Bronchial epithelial cell (primary cell): Measurements from ENCODE around the gene TPRKB. TPM values are rescaled to one million over a fixed set of nuclear protein-coding genes. Genes with fewer than 3 reads are reported as not detected.
"Not testable (repeated sequence)": the region's sequence is repeated elsewhere in the genome, so short reads cannot be mapped to it uniquely, and the experiment has no call there.

Experiments
- DNase-seq: peaks from one replicate; pipeline ENCODE4 v3.0.0-alpha.2; 2010; ENCODE audit warnings: low read depth
- FAIRE-seq: peaks from 2 replicates; lab custom pipeline; 2011; peaks lifted over from hg19 to GRCh38; lab: Jason Lieb, UNC
- H3K27me3 ChIP-seq: 2 replicates; pipeline ENCODE4 v1.5.1; 2011; ENCODE audit warnings: low read length; ENCODE audit not compliant: control insufficient read depth, insufficient read depth
- H3K36me3 ChIP-seq: 2 replicates; pipeline ENCODE4 v1.5.1; 2011; ENCODE audit warnings: low read length; ENCODE audit not compliant: control insufficient read depth, insufficient read depth
- H3K4me3 ChIP-seq: 2 replicates; pipeline ENCODE4 v1.5.1; 2011; ENCODE audit warnings: mild to moderate bottlenecking, low read depth, low read length, control low read depth
- total RNA-seq: library from RNA; depleted of rRNA; stranded (reverse); fragments of >200 nt; gene quantifications from 2 replicates; pipeline ENCODE4 v1.2.1, GENCODE V29; 2014
- TF ChIP-seq, protein P1 (sequence below): IDR thresholded peaks from 2 replicates; pipeline ENCODE4 v1.5.1; 2011; ENCODE audit warnings: mild to moderate bottlenecking, moderate library complexity, low read length, control low read depth, inconsistent platforms; ENCODE audit not compliant: insufficient read depth, severe bottlenecking

TPRKB gene
- total RNA-seq, result 18.6 and 21.1 TPM in 2 replicates

DNA sequence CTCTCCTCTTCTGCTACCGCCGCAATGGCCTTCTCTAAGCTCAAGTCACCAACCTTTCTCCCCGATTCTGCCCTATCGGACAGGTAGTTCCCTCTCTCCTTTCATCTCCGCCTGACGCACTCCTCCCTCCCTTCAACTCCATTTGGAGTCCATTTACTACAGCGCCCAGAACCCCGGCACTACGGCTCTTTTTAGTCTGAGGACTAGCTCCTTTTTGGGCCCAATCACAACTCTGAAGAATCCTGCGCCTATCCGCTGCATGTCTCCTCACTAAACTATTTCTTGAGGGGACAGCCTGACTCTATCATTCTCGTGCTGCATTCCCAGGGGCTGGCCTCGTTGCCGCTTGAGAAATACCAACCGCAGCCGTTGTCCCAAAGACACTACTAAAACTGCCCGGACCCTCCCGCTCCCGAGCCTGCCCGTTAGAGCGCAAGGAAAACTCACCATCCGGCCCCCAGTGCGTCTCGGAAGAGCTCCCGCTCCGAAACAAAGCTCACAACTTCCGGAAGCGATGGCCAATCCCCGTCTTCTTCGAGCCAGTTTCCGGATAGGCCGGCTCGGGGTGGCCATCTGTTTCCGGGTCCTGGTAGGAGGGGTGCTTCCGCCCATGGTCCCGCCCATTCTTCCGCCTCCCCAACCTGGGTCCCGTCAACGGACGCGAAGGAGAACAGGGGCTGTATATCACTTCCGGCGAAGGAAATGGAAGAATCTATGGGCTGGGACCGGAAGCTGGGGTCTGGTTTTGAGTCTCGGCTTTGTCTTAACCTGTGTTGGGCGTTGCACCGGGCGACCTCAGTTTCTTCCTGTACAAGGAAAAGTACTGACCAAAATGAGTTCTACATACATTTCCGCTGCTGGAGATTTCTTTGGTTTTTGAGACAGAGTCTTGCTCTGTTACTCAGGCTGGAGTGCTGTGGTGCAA lies at the start of gene TPRKB:
TSS of gene TPRKB (minus strand) at position 491 of the 925 bp plus-strand sequence. CDS start 2,776 bp downstream, outside the sequence.
- TF ChIP-seq, protein P1, sequence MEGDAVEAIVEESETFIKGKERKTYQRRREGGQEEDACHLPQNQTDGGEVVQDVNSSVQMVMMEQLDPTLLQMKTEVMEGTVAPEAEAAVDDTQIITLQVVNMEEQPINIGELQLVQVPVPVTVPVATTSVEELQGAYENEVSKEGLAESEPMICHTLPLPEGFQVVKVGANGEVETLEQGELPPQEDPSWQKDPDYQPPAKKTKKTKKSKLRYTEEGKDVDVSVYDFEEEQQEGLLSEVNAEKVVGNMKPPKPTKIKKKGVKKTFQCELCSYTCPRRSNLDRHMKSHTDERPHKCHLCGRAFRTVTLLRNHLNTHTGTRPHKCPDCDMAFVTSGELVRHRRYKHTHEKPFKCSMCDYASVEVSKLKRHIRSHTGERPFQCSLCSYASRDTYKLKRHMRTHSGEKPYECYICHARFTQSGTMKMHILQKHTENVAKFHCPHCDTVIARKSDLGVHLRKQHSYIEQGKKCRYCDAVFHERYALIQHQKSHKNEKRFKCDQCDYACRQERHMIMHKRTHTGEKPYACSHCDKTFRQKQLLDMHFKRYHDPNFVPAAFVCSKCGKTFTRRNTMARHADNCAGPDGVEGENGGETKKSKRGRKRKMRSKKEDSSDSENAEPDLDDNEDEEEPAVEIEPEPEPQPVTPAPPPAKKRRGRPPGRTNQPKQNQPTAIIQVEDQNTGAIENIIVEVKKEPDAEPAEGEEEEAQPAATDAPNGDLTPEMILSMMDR, result no peak
- peak; percentile 90 for DNase-seq
- no peak for FAIRE-seq
- Histone ChIP-seq H3K36me3 (no peaks in the 10 kb centered on the region), H3K4me3 (peak within 1 kb of the TSS; percentile 57), H3K27me3 (no peaks in the 10 kb centered on the region)

DNA sequence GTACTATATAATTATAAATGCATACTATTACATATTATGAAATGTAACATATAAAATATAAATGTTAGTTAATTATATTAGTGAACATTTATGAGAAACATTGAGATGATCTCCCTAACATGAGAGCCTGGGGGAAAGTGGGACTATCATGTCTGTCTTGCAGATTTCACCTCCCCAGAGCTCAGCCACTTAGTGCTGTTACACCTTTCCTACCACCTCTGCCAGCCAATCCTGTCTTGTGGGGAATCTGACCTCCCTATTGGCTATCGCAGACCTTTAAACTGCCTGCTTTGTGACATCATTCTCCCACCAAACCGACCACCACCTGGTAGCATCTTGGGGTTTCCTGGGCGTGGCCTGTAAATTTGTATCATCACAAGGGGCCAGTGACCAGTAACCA lies 46.7 kb upstream of the TPRKB start, which contains the start of gene C2orf78:
TSS of gene C2orf78 (plus strand) at position 301 of the 400 bp plus-strand sequence. CDS start 127 bp downstream, outside the sequence.
- not testable (repeated sequence) for DNase-seq, H3K27me3 ChIP-seq, H3K36me3 ChIP-seq, H3K4me3 ChIP-seq, FAIRE-seq

DNA sequence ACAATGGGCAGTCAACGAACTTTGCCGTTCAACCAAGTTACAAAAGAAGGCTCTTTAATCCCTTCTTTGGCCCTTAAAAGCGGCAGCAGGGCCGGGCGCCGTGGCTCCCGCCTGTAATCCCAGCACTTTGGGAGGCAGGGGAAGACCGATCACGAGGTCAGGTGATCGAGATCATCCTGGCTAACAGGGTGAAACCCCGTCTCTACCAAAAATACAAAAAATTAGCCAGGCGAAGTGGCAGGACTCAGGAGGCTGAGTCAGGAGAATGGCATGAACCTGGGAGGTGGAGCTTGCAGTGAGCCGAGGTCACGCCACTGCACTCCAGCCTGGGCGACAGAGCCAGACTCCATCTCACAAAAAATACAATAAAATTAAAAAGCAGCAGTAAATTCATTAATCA lies 46.3 kb upstream of the TPRKB start:
- FAIRE-seq, H3K36me3 ChIP-seq, DNase-seq, H3K4me3 ChIP-seq, H3K27me3 ChIP-seq: not testable (repeated sequence)

DNA sequence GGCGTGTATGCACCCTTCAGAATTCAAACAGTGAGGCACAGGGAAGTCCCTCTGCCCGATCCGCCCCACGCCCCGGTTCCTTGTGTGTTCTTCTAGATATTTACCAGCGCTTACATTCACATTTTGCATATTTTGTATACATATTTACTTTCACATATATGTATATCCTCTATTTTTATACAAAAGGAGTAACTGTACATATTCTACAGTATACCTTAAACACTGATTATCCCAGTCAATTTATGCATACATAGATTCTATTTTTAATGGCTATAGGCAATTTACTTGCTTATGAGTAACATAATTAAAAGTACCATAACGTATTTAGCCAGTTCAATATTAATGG lies 43.1 kb upstream of the TPRKB start:
- peak overlapping the region; percentile 84 for H3K4me3 ChIP-seq
- no peak for DNase-seq
- TF ChIP-seq, protein P1, result no peak
- peaks cover 1% of the 10 kb centered on the region for H3K36me3 ChIP-seq
- FAIRE-seq, result no peak
- H3K27me3 ChIP-seq, result no peaks in the 10 kb centered on the region

DNA sequence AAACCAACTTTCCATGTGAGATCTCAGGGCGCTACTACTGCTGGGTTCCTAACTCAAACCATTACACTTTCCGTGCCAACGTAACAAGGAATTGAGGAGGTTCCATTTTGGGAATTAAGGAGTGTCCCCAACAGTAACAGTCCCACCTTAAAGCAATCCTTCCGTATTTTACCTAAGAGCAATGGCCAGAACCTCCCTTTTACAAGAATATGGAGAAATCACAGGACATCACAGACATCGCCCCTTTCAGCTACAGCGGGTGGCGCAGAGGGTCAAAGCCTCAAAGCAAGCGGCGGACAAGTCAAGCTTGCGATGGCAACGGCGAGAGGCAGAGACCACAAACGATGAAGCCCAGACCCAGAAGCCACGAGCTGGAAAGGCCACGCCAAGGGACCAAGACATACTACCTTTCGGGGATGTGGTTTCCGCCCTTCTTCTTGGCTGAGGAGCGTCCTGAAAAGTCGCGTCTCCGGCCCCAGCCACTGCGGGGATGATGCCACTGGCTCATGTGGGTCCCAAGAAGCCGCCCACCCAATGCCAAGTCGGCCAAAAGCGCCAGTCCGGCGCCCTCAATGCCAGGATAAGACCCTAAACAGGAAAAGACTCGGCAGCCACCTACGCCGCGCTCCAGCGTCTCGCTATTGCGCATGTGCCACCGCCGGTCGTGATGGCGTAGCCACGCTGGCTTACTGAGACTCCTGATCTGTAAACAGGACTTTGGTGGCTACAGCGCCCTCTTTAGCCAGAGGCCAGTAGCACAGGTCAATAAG lies 42.5 kb upstream of the TPRKB start, which contains the start of gene DUSP11:
TSS of gene DUSP11 (minus strand) at position 637 of the 770 bp plus-strand sequence. CDS start at position 508, 129 bp downstream.
- H3K27me3 ChIP-seq, result no peaks in the 10 kb centered on the region
- TF ChIP-seq, protein P1, result peak; percentile 95
- DNase-seq, result peak; percentile 94
- no peak for FAIRE-seq
- H3K36me3 ChIP-seq, result peaks cover 1% of the 10 kb centered on the region
- H3K4me3 ChIP-seq, result peak within 1 kb of the TSS; percentile 84

DNA sequence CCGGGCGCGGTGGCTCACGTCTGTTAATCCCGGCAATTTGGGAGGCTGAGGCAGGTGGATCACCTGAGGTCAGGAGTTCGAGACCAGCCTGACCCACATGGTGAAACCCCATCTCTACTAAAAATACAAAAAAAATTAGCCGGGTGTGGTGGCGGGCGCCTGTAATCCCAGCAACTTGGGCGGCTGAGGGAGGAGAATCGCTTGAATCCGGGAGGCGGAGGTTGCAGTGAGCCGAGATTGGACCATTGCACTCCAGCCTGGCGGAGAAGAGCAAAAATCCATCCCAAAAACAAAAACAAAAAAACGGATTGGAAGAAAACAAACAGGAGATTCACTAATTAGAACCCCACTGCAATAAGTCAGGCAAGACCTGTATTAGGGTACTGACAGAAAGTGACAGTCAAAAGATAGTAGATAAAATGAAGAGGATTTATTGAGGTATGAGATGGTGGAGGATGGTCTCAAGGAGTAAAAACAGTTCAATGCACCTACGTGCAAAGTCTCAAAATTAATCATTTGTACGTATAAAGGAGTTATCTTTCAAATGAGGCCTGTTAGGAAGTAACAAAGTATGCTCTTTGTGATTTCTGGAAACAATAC lies 41.8 kb upstream of the TPRKB start:
- peak overlapping the region; percentile 84 for H3K4me3 ChIP-seq
- H3K27me3 ChIP-seq, FAIRE-seq, H3K36me3 ChIP-seq, DNase-seq: not testable (repeated sequence)
